ENCODE results near the gene RASAL1.

DNA sequence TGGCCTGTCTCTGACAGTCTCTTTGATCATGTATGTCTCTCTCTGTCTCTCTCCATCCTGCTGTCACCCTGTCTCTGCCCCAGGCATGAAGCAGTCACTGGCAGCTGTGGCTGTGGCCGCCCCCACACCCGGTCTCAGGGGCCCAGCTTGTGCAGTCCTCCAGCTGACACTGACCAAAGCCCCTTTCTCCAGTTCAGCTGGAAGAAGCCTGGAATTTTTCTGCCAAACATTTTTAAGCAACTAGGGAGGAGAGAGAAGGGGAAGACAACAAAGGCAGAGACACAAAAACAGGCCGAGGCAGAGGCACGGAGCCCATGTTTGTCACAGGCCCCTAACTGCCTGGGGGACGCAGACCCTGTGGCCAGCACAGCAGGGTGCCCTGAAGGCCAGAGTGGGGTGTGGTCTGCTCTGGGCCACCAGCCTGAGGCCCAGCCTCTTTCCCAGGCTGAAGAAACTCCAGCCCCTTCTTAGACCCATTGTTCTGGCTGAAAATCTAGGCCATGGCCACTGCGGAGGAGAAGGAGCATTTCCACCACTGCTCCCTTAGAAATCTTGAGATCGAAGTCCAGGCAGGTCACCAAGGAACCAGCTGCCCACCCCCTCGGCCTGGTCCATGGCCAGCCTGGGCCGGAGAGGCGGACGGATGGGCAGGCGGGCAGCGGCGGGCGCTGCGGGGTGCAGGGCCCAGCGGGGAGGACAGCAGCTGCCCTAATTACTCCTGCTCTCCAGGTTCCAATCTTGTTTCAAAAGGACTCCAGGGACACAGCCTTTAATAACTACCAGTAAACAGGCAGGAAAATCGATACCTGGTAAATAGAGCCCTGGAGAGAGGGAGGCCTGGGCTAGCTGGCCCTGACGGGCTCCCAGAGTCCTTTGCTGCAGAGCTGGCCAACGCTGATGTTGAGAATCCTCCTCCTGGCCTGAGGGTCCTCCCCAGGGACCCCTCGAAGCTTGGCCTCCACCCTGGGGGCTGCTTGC is 64.1 kb downstream of the RASAL1 start:
- TF ChIP-seq, protein P1, sequence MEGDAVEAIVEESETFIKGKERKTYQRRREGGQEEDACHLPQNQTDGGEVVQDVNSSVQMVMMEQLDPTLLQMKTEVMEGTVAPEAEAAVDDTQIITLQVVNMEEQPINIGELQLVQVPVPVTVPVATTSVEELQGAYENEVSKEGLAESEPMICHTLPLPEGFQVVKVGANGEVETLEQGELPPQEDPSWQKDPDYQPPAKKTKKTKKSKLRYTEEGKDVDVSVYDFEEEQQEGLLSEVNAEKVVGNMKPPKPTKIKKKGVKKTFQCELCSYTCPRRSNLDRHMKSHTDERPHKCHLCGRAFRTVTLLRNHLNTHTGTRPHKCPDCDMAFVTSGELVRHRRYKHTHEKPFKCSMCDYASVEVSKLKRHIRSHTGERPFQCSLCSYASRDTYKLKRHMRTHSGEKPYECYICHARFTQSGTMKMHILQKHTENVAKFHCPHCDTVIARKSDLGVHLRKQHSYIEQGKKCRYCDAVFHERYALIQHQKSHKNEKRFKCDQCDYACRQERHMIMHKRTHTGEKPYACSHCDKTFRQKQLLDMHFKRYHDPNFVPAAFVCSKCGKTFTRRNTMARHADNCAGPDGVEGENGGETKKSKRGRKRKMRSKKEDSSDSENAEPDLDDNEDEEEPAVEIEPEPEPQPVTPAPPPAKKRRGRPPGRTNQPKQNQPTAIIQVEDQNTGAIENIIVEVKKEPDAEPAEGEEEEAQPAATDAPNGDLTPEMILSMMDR (IDR thresholded peaks at IDR 0.05) = no peak
- TF ChIP-seq POLR2AphosphoS5 (IDR thresholded peaks at IDR 0.05) (no peak), EP300 (IDR thresholded peaks at IDR 0.05) (no peak), POLR2A (IDR thresholded peaks at IDR 0.05) (no peak)
